ENCODE results near the gene HOXA11.

HOXA11 gene

GRCh38 chr7:27205325-27206280, 20.6 kb upstream of the HOXA11 start:
- no peak for FAIRE-seq

- FAIRE-seq = no peak
Measured at GRCh38 chr7:27204851-27205322, 19.9 kb upstream of the HOXA11 start.

GRCh38 chr7:27203964-27204594, 19.0 kb upstream of the HOXA11 start:
- no peak for FAIRE-seq

- FAIRE-seq = no peak
Measured at GRCh38 chr7:27203365-27203953, 18.4 kb upstream of the HOXA11 start.

- peak; percentile 13 for FAIRE-seq
Measured at GRCh38 chr7:27202862-27203134, 17.8 kb upstream of the HOXA11 start.

- no peak for FAIRE-seq
Measured at GRCh38 chr7:27202018-27202861, 17.2 kb upstream of the HOXA11 start.

- FAIRE-seq = no peak
Measured at GRCh38 chr7:27201580-27202017, 16.6 kb upstream of the HOXA11 start.

GRCh38 chr7:27200761-27201579, 15.9 kb upstream of the HOXA11 start:
- no peak for FAIRE-seq

GRCh38 chr7:27199849-27200760, 15.1 kb upstream of the HOXA11 start, which contains the start of gene HOXA13:
TSS of gene HOXA13 (minus strand) at chr7:27200091. CDS start at chr7:27200077, 14 bp downstream.
- no peak for FAIRE-seq

GRCh38 chr7:27198871-27199801, 14.1 kb upstream of the HOXA11 start:
- FAIRE-seq = no peak

GRCh38 chr7:27198138-27198841, 13.3 kb upstream of the HOXA11 start:
- FAIRE-seq = no peak

- no peak for FAIRE-seq
Measured at GRCh38 chr7:27197137-27198042, 12.4 kb upstream of the HOXA11 start.

GRCh38 chr7:27196287-27196767, 11.3 kb upstream of the HOXA11 start:
- peak; percentile 97 for FAIRE-seq

- FAIRE-seq = no peak
Measured at GRCh38 chr7:27194686-27195379, 9.8 kb upstream of the HOXA11 start.

GRCh38 chr7:27194002-27194352, 8.9 kb upstream of the HOXA11 start:
- FAIRE-seq = no peak

- FAIRE-seq = no peak
Measured at GRCh38 chr7:27193335-27194001, 8.4 kb upstream of the HOXA11 start.

Measured in G401.6 (cell line).